Endothelial cell of umbilical vein (primary cell): ENCODE results near the gene SNX10.

ENCODE experiments used
- CTCF ChIP-seq, 2 donors: IDR thresholded peaks; 1 replicate in 1 of 2; 2 replicates in 1 of 2; pipeline ENCODE4 v1.5.1; 2011; ENCODE audit warnings: low read length in 2 of 2, mild to moderate bottlenecking in 2 of 2, moderate library complexity in 2 of 2, control low read depth in 1 of 2, inconsistent platforms in 1 of 2, low read depth in 1 of 2; ENCODE audit not compliant: insufficient read depth in 1 of 2; ENCODE audit errors: extremely low read depth in 1 of 2
- EZH2 ChIP-seq: IDR thresholded peaks from 2 replicates; pipeline ENCODE4 v1.6.1; 2012; ENCODE audit warnings: borderline replicate concordance, low read depth, mild to moderate bottlenecking, moderate library complexity, low read length, inconsistent platforms; ENCODE audit not compliant: severe bottlenecking
- JUN ChIP-seq: IDR thresholded peaks from 2 replicates; pipeline ENCODE4 v1.6.1; 2011; ENCODE audit warnings: borderline replicate concordance, low read depth; ENCODE audit not compliant: insufficient read length, insufficient read depth
- MAX ChIP-seq: IDR thresholded peaks from 2 replicates; pipeline ENCODE4 v1.6.1; 2011; ENCODE audit not compliant: insufficient read depth, insufficient read length
- MYC ChIP-seq: IDR thresholded peaks from one replicate; pipeline ENCODE4 v1.6.1; 2011; ENCODE audit warnings: mild to moderate bottlenecking, low read depth, low read length
- POLR2A ChIP-seq: IDR thresholded peaks from 2 replicates; pipeline ENCODE4 v1.6.1; 2012; ENCODE audit warnings: low read depth, mild to moderate bottlenecking, control low read depth, low read length
- POLR2AphosphoS5 ChIP-seq: IDR thresholded peaks from 2 replicates; pipeline ENCODE4 v1.6.1; 2012; ENCODE audit warnings: low read depth, mild to moderate bottlenecking, control low read depth, low read length, moderate library complexity; ENCODE audit not compliant: insufficient read depth

GRCh38 chr7:26265499-26266075 lies 26.1 kb upstream of the SNX10 start:
- TF ChIP-seq CTCF (IDR thresholded peaks at IDR 0.05; ENCODE audit: extremely low read depth in 1 of 2, insufficient read depth in 1 of 2, low read depth in 1 of 2, low read length in 2 of 2) (no peak), POLR2A (no peak), MAX (no peak), MYC (no peak), EZH2 (no peak), POLR2AphosphoS5 (no peak), JUN (no peak)
